HepG2 (cell line): ENCODE measurements around the gene EIF1AD. TPM values are rescaled to one million over a fixed set of nuclear protein-coding genes. Genes with fewer than 3 reads are reported as not detected.
A peak's percentile ranks its signal among the peaks of the same experiment; 100 is the strongest.

Source experiments
- ARID4A ChIP-seq: sonication (generic); formaldehyde crosslinking; IDR thresholded peaks from 2 replicates; pipeline ENCODE4 v1.5.0; 2020; ENCODE audit warnings: mild to moderate bottlenecking, missing genetic modification reagents, borderline replicate concordance
- ARNT2 ChIP-seq: sonication (generic); formaldehyde crosslinking; IDR thresholded peaks from 2 replicates; pipeline ENCODE4 v1.8.0; 2022; ENCODE audit warnings: mild to moderate bottlenecking, low read depth, missing genetic modification reagents, moderate library complexity
- BCL3 ChIP-seq: sonication (generic); formaldehyde crosslinking; IDR thresholded peaks from 2 replicates; pipeline ENCODE4 v1.5.1; 2020; ENCODE audit warnings: mild to moderate bottlenecking, missing genetic modification reagents, moderate library complexity
- BRCA1 ChIP-seq: sonication (generic); formaldehyde crosslinking; IDR thresholded peaks from 2 replicates; pipeline ENCODE4 v1.4.0; 2020; ENCODE audit warnings: missing genetic modification reagents
- ELF3 ChIP-seq: IDR thresholded peaks from 2 replicates; pipeline ENCODE4 v1.6.1; 2016; ENCODE audit warnings: missing genetic modification reagents, missing compliant biosample characterization
- HDAC1 ChIP-seq: sonication (generic); formaldehyde crosslinking; IDR thresholded peaks from 2 replicates; pipeline ENCODE4 v1.5.1; 2020; ENCODE audit warnings: mild to moderate bottlenecking, missing genetic modification reagents
- HDAC2 ChIP-seq: sonication (generic); formaldehyde crosslinking; IDR thresholded peaks from 2 replicates; pipeline ENCODE4 v1.4.0; 2020; ENCODE audit warnings: missing genetic modification reagents
- HMG20A ChIP-seq: IDR thresholded peaks from 2 replicates; pipeline ENCODE4 v1.6.1; 2016; ENCODE audit warnings: borderline replicate concordance
- HOXA7 ChIP-seq: sonication (generic); formaldehyde crosslinking; IDR thresholded peaks from 2 replicates; pipeline ENCODE4 v1.8.1; 2022; ENCODE audit warnings: mild to moderate bottlenecking, missing genetic modification reagents, moderate library complexity
- KDM3A ChIP-seq: IDR thresholded peaks from 2 replicates; pipeline ENCODE4 v1.6.1; 2018; ENCODE audit warnings: low read depth, missing compliant biosample characterization
- KLF16 ChIP-seq, 2 experiments: sonication (generic) in 1 of 2; formaldehyde crosslinking in 1 of 2; IDR thresholded peaks; 2 replicates each; pipeline versions ENCODE4 v1.6.1 to v1.8.0; 2016 to 2023; ENCODE audit warnings: missing genetic modification reagents in 2 of 2, missing compliant biosample characterization in 1 of 2
- MED8 ChIP-seq: sonication (generic); formaldehyde crosslinking; IDR thresholded peaks from 2 replicates; pipeline ENCODE4 v1.8.1; 2023; ENCODE audit warnings: mild to moderate bottlenecking, missing genetic modification reagents; ENCODE audit not compliant: insufficient replicate concordance
- MXD4 ChIP-seq: IDR thresholded peaks from 2 replicates; pipeline ENCODE4 v1.6.1; 2016; ENCODE audit warnings: mild to moderate bottlenecking, missing biosample characterization, missing genetic modification reagents
- MYNN ChIP-seq: sonication (generic); formaldehyde crosslinking; IDR thresholded peaks from 2 replicates; pipeline ENCODE4 v1.4.0; 2020; ENCODE audit warnings: mild to moderate bottlenecking, low read depth, missing genetic modification reagents
- NFE2L1 ChIP-seq: sonication (generic); formaldehyde crosslinking; IDR thresholded peaks from 2 replicates; pipeline ENCODE4 v1.4.0; 2020; ENCODE audit warnings: missing genetic modification reagents, mild to moderate bottlenecking, borderline replicate concordance
- TFAP4 ChIP-seq: sonication (generic); IDR thresholded peaks from 2 replicates; pipeline ENCODE4 v1.6.1; 2016; ENCODE audit warnings: low read depth, borderline replicate concordance
- YY1 ChIP-seq: IDR thresholded peaks from 2 replicates; pipeline ENCODE4 v1.6.1; 2011; ENCODE audit warnings: low read length, low read depth, moderate library complexity, mild to moderate bottlenecking; ENCODE audit not compliant: insufficient read depth, insufficient replicate concordance
- ZIK1 ChIP-seq: sonication (generic); formaldehyde crosslinking; IDR thresholded peaks from 2 replicates; pipeline ENCODE4 v1.5.0; 2020; ENCODE audit warnings: mild to moderate bottlenecking, low read depth, missing genetic modification reagents, borderline replicate concordance
- ZNF331 ChIP-seq: sonication (generic); formaldehyde crosslinking; IDR thresholded peaks from 2 replicates; pipeline ENCODE4 v1.4.0; 2020; ENCODE audit warnings: missing genetic modification reagents
- ZNF619 ChIP-seq: sonication (generic); formaldehyde crosslinking; IDR thresholded peaks from 2 replicates; pipeline ENCODE4 v1.4.0; 2020; ENCODE audit warnings: mild to moderate bottlenecking, missing genetic modification reagents
- ZNF776 ChIP-seq: sonication (generic); formaldehyde crosslinking; IDR thresholded peaks from 2 replicates; pipeline ENCODE4 v1.4.0; 2020; ENCODE audit warnings: mild to moderate bottlenecking, missing genetic modification reagents
- ZUFSP ChIP-seq: sonication (generic); formaldehyde crosslinking; IDR thresholded peaks from 2 replicates; pipeline ENCODE4 v1.9.0; 2021; ENCODE audit warnings: missing genetic modification reagents, mild to moderate bottlenecking, borderline replicate concordance
- polyA plus RNA-seq, 8 experiments: library from polyadenylated mRNA; depleted of rRNA in 3 of 8; stranded (reverse) in 7 of 8; unstranded in 1 of 8; fragments of >200 nt; fragmentation: Illumina TruSeq in 4 of 8; extraction: Trizol in 4 of 8; gene quantifications; 2 replicates each; pipeline versions ENCODE4 v1.2.1 to v1.2.3, GENCODE V29; 2011 to 2016; ENCODE audit warnings: low read depth in 4 of 8, missing spikeins in 1 of 8, mixed read lengths in 1 of 8; ENCODE audit not compliant: insufficient read depth in 1 of 8
- total RNA-seq, 5 experiments: library from RNA; depleted of rRNA; stranded (reverse); fragments of >200 nt; fragmentation: Illumina TruSeq; extraction: Trizol; gene quantifications; 2 replicates each; pipeline ENCODE4 v1.2.3, GENCODE V29; 2016; ENCODE audit warnings: low read depth in 1 of 5

EIF1AD gene
- total and polyA plus RNA-seq, 2 of the 13 experiments (the other 11 are each of a cell fraction or from before 2014, with no cell fraction given), result 18.2 to 30.8 TPM

GRCh38 chr11:66001942-66002647, at the start of gene EIF1AD, which contains the start of gene BANF1 (continued):
- peak; percentile 76; the same call in 1 of the 2 replicates for TF ChIP-seq ZIK1 (CRISPR knock-in tag)
- TF ChIP-seq BRCA1 (CRISPR knock-in tag), result 0 out of 2 replicates have a peak, but pooled peaks have one; percentile 12
- peak; percentile 68 to 90; a peak in 2 of 4 replicates for TF ChIP-seq KLF16 (CRISPR knock-in tag; IDR thresholded peaks at IDR 0.05)
- peak; percentile 95 for TF ChIP-seq ZNF331 (CRISPR knock-in tag)
- TF ChIP-seq ZNF619, result peak; percentile 67
- peak; percentile 83 for TF ChIP-seq YY1
- peak; percentile 41 for TF ChIP-seq BCL3 (CRISPR knock-in tag)
- peak; percentile 96 for TF ChIP-seq HDAC1 (CRISPR knock-in tag)
- TF ChIP-seq ZNF776 (CRISPR knock-in tag), result 0 out of 2 replicates have a peak, but pooled peaks have one; percentile 2
- no peak for TF ChIP-seq TFAP4
- peak; percentile 53; the same call in 1 of the 2 replicates for TF ChIP-seq HMG20A (CRISPR knock-in tag)
- TF ChIP-seq ARNT2 (CRISPR knock-in tag), result peak; percentile 52; the same call in 1 of the 2 replicates
- no peak for TF ChIP-seq HOXA7
- TF ChIP-seq KDM3A (CRISPR knock-in tag), result peak; percentile 95
- no peak for TF ChIP-seq ZUFSP (CRISPR knock-in tag)
- peak; percentile 88 for TF ChIP-seq ELF3 (CRISPR knock-in tag)
- TF ChIP-seq HDAC2, result peak; percentile 85
- 0 out of 2 replicates have a peak, but pooled peaks have one; percentile 23 for TF ChIP-seq MYNN (CRISPR knock-in tag)
- no peak for TF ChIP-seq NFE2L1
- peak; percentile 68 for TF ChIP-seq MED8
- peak; percentile 61; the same call in 1 of the 2 replicates for TF ChIP-seq MXD4 (CRISPR knock-in tag)
- TF ChIP-seq ARID4A (CRISPR knock-in tag), result peak; percentile 94
